Body of pancreas (tissue), 4 donors: Measurements from ENCODE around the gene VWA8.

Source experiments
- POLR2A ChIP-seq, 3 donors: fragments of 450-650 bp; IDR thresholded peaks; one replicate each; pipeline ENCODE4 v1.6.1; 2016; ENCODE audit warnings: antibody characterized with exemption in 3 of 3, mild to moderate bottlenecking in 2 of 3
- TF ChIP-seq, protein P1 (sequence below), 7 experiments: fragments of 450-650 bp in 4 of 7; fragments of 200-600 bp in 3 of 7; sonication (generic) in 3 of 7; IDR thresholded peaks; one replicate each; pipeline ENCODE4 v1.5.1; 2016 to 2019; ENCODE audit warnings: antibody characterized with exemption in 7 of 7

DNA sequence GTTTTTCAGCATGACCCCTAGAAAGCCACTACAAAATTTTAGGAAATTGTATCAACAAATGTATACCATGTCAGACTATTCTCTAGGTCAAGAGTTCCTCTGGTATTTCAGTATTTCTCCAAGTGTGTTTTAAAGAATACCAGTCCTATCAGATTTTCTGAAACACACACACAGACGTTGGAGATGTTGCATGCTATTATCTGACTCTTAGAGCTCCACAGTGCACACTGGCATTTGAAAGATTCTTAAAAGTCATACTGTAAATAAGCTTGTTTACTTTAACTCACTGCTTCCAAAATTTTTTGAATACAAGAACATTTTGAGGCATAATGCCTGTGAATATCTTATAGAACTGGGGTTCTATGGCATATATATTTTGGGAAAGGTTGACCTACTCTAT is 33.8 kb upstream of the VWA8 start:
- no peak for TF ChIP-seq POLR2A (IDR thresholded peaks at IDR 0.05)
- TF ChIP-seq, protein P1, sequence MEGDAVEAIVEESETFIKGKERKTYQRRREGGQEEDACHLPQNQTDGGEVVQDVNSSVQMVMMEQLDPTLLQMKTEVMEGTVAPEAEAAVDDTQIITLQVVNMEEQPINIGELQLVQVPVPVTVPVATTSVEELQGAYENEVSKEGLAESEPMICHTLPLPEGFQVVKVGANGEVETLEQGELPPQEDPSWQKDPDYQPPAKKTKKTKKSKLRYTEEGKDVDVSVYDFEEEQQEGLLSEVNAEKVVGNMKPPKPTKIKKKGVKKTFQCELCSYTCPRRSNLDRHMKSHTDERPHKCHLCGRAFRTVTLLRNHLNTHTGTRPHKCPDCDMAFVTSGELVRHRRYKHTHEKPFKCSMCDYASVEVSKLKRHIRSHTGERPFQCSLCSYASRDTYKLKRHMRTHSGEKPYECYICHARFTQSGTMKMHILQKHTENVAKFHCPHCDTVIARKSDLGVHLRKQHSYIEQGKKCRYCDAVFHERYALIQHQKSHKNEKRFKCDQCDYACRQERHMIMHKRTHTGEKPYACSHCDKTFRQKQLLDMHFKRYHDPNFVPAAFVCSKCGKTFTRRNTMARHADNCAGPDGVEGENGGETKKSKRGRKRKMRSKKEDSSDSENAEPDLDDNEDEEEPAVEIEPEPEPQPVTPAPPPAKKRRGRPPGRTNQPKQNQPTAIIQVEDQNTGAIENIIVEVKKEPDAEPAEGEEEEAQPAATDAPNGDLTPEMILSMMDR (IDR thresholded peaks at IDR 0.05), result no peak
